Activated B cell treated with CpG ODN at 0.5 μM for 24 hours (primary cell): Measurements from ENCODE around the gene ENPP1. TPM values are rescaled to one million over a fixed set of nuclear protein-coding genes. Genes with fewer than 3 reads are reported as not detected.

Experiments used
- ATAC-seq: fragments of 200-7000 bp; cut with Tn5 transposase; one replicate; pipeline ENCODE4 v1.10.0; 2021; ENCODE audit warnings: low read depth, mild to moderate bottlenecking, moderate library complexity
- CTCF ChIA-PET: fragments of 350-600 bp; sonication (Branson Sonifier 250); formaldehyde crosslinking; loops from one replicate; lab custom pipeline; 2021; ENCODE audit warnings: antibody characterized with exemption; lab: Charles Lee
- POLR2A ChIA-PET: fragments of 350-600 bp; sonication (Branson Sonifier 250); formaldehyde crosslinking; loops from one replicate; lab custom pipeline; 2021; ENCODE audit warnings: antibody characterized with exemption; lab: Charles Lee
- DNase-seq: peaks from one replicate; pipeline ENCODE4 v3.0.0; 2022
- H3K27ac Mint-ChIP-seq: one replicate; pipeline ENCODE4 v1.8.0; 2020; ENCODE audit warnings: mixed read lengths
- H3K27me3 Mint-ChIP-seq: one replicate; pipeline ENCODE4 v1.8.0; 2021; ENCODE audit warnings: mixed read lengths
- H3K36me3 Mint-ChIP-seq: one replicate; pipeline ENCODE4 v1.8.0; 2021; ENCODE audit warnings: low read depth, mixed read lengths
- H3K4me1 Mint-ChIP-seq: one replicate; pipeline ENCODE4 v1.8.0; 2021; ENCODE audit warnings: mixed read lengths
- H3K4me3 Mint-ChIP-seq: one replicate; pipeline ENCODE4 v1.8.0; 2020; ENCODE audit warnings: mild to moderate bottlenecking, mixed read lengths
- H3K9me3 Mint-ChIP-seq: one replicate; pipeline ENCODE4 v1.8.0; 2020; ENCODE audit warnings: mixed read lengths
- intact Hi-C: fragments of 100-400 bp; cut with micrococcal nuclease; formaldehyde crosslinking; loops from one replicate; pipeline ENCODE4 v1.15.1; 2024
- total RNA-seq: library from RNA; stranded (reverse); gene quantifications from 2 replicates; pipeline ENCODE4 v1.2.3, GENCODE V29; 2022
- TF ChIP-seq, protein P1 (sequence below): fragments of 200-600 bp; IDR thresholded peaks from one replicate; pipeline ENCODE4 v1.8.0; 2022; ENCODE audit warnings: antibody characterized with exemption, mild to moderate bottlenecking

The ENPP1 gene
- total RNA-seq, 1 donor from 2014 or later, result 1.3 TPM

GRCh38 chr6:131929976-131930375 is 122.2 kb downstream of the ENPP1 start:
- no peak for DNase-seq
- Mint-ChIP-seq H3K36me3 (no peaks in the 10 kb centered on the region), H3K9me3 (no peaks in the 10 kb centered on the region), H3K4me1 (no peaks in the 10 kb centered on the region), H3K27ac (no peak overlapping the region), H3K27me3 (peaks cover 4% of the 10 kb centered on the region), H3K4me3 (no peak overlapping the region)
- ATAC-seq, result no peak
- ChIA-PET POLR2A (no interaction called here), CTCF (interaction anchor here (1.1 kb wide), 1 partner anchor 15 kb away, joined by 4 read pairs; no protein-coding TSS in a partner anchor)
- TF ChIP-seq, protein P1, sequence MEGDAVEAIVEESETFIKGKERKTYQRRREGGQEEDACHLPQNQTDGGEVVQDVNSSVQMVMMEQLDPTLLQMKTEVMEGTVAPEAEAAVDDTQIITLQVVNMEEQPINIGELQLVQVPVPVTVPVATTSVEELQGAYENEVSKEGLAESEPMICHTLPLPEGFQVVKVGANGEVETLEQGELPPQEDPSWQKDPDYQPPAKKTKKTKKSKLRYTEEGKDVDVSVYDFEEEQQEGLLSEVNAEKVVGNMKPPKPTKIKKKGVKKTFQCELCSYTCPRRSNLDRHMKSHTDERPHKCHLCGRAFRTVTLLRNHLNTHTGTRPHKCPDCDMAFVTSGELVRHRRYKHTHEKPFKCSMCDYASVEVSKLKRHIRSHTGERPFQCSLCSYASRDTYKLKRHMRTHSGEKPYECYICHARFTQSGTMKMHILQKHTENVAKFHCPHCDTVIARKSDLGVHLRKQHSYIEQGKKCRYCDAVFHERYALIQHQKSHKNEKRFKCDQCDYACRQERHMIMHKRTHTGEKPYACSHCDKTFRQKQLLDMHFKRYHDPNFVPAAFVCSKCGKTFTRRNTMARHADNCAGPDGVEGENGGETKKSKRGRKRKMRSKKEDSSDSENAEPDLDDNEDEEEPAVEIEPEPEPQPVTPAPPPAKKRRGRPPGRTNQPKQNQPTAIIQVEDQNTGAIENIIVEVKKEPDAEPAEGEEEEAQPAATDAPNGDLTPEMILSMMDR, result no peak
- intact Hi-C loops, result no loop called here

- CTCF ChIA-PET, result interaction anchor here (2.1 kb wide), 1 partner anchor 16 kb away, joined by 6 read pairs; no protein-coding TSS in a partner anchor
- no peak overlapping the region for H3K4me3 Mint-ChIP-seq
- intact Hi-C loops, result no loop called here
- POLR2A ChIA-PET, result no interaction called here
- no peak overlapping the region for H3K27ac Mint-ChIP-seq
- H3K9me3 Mint-ChIP-seq, result no peaks in the 10 kb centered on the region
- H3K36me3 Mint-ChIP-seq, result no peaks in the 10 kb centered on the region
- TF ChIP-seq, protein P1, result no peak
- no peaks in the 10 kb centered on the region for H3K4me1 Mint-ChIP-seq
- ATAC-seq, result no peak
- no peak for DNase-seq
- H3K27me3 Mint-ChIP-seq, result peaks cover 6% of the 10 kb centered on the region
Measured at GRCh38 chr6:131931063-131931750, 123.4 kb downstream of the ENPP1 start.

- ATAC-seq, result no peak
- POLR2A ChIA-PET, result no interaction called here
- CTCF ChIA-PET, result interaction anchor here (1.0 kb wide), 1 partner anchor 14 kb away, joined by 3 read pairs; no protein-coding TSS in a partner anchor
- TF ChIP-seq, protein P1, result no peak
- H3K4me1 Mint-ChIP-seq, result no peaks in the 10 kb centered on the region
- intact Hi-C loops, result no loop called here
- peaks cover 6% of the 10 kb centered on the region for H3K27me3 Mint-ChIP-seq
- no peak overlapping the region for H3K27ac Mint-ChIP-seq
- DNase-seq, result no peak
- H3K36me3 Mint-ChIP-seq, result no peaks in the 10 kb centered on the region
- H3K4me3 Mint-ChIP-seq, result no peak overlapping the region
- no peaks in the 10 kb centered on the region for H3K9me3 Mint-ChIP-seq
Measured at GRCh38 chr6:131936156-131936555, 128.3 kb downstream of the ENPP1 start.

- Mint-ChIP-seq H3K27me3 (peaks cover 3% of the 10 kb centered on the region), H3K4me1 (no peaks in the 10 kb centered on the region), H3K36me3 (no peaks in the 10 kb centered on the region), H3K9me3 (no peaks in the 10 kb centered on the region), H3K27ac (no peak overlapping the region), H3K4me3 (no peak overlapping the region)
- DNase-seq (no peak), ATAC-seq (no peak)
- CTCF ChIA-PET, result no interaction called here
- POLR2A ChIA-PET, result no interaction called here
- intact Hi-C loops, result no loop called here
- TF ChIP-seq, protein P1, result no peak
Measured at GRCh38 chr6:131937226-131937625, 129.4 kb downstream of the ENPP1 start.

DNA sequence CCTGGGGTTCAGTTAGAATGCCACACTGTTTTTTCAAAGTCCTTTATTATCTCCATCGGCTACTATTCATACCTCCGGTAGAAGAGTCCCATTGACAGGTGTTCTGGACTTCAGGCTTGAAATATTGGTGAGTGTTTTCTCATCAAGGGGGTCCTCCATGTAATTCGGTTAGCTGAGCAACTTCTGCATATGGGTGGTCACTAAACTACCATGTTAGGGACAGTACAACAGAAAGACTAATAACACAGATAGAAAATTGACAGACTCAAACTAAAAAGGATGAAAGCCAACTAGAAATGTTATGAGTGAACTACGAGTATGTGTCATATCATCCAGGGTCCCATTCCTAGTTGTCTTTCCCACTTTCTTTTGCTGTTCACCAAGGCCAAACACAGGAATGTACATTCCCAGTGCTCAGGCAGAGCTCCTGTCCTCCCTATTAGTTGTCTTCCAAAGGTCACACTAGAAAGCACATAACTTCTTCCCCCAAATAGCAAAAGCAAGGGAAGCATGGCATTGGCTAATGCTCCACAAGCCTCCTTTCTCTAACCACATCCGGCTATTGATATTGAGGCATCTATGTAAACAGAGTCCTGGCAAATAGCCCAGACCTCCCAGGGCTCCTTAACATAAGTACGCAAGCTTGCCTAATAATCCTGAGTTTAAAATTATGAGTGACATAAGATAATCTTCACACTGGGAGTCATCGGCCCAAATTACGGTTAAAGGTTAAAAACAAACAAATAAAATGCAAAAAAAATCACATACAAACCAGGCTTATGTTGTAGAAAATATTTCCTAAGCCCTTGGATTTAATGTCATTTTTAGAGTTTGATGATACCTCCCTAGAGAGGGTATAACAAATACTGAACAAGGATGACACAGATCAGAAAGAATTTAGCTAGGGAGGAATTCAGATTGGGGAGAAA is 130.1 kb downstream of the ENPP1 start:
- no peak overlapping the region for H3K27ac Mint-ChIP-seq
- ChIA-PET POLR2A (no interaction called here), CTCF (no interaction called here)
- no peak for ATAC-seq
- intact Hi-C loops, result no loop called here
- no peak for DNase-seq
- no peaks in the 10 kb centered on the region for H3K4me1 Mint-ChIP-seq
- H3K27me3 Mint-ChIP-seq, result peaks cover 3% of the 10 kb centered on the region
- no peaks in the 10 kb centered on the region for H3K9me3 Mint-ChIP-seq
- TF ChIP-seq, protein P1, result no peak
- no peaks in the 10 kb centered on the region for H3K36me3 Mint-ChIP-seq
- no peak overlapping the region for H3K4me3 Mint-ChIP-seq
